Mucosa of rectum (tissue), 2 donors: ENCODE measurements around the gene ORC5.
"Not testable (repeated sequence)": the region's sequence is repeated elsewhere in the genome, so short reads cannot be mapped to it uniquely, and the experiment has no call there.

ENCODE experiments used
- H3K27ac ChIP-seq, 2 donors: one replicate each; pipeline ENCODE4 v1.7.0; 2013; ENCODE audit warnings: inconsistent platforms in 2 of 2, low read depth in 2 of 2, low read length in 2 of 2
- H3K27me3 ChIP-seq, 2 donors: one replicate each; pipeline ENCODE4 v1.7.0; 2013; ENCODE audit warnings: low read length in 2 of 2; ENCODE audit not compliant: control insufficient read depth in 2 of 2, insufficient read depth in 2 of 2
- H3K36me3 ChIP-seq, 2 donors: one replicate each; pipeline ENCODE4 v1.7.0; 2013; ENCODE audit warnings: low read length in 2 of 2; ENCODE audit not compliant: control insufficient read depth in 2 of 2, insufficient read depth in 2 of 2
- H3K4me1 ChIP-seq, 2 donors: one replicate each; pipeline ENCODE4 v1.7.0; 2013; ENCODE audit warnings: low read length in 2 of 2, mild to moderate bottlenecking in 1 of 2; ENCODE audit not compliant: control insufficient read depth in 2 of 2, insufficient read depth in 2 of 2
- H3K4me3 ChIP-seq, 2 donors: one replicate each; pipeline ENCODE4 v1.7.0; 2013; ENCODE audit warnings: low read length in 2 of 2
- H3K9ac ChIP-seq, 2 donors: one replicate each; pipeline ENCODE4 v1.7.0; 2013; ENCODE audit warnings: low read length in 2 of 2, low read depth in 1 of 2, mild to moderate bottlenecking in 1 of 2
- H3K9me3 ChIP-seq, 2 donors: one replicate each; pipeline ENCODE4 v1.7.0; 2013; ENCODE audit warnings: low read length in 2 of 2; ENCODE audit not compliant: control insufficient read depth in 2 of 2
- donor health status: healthy.
- donor health status: Normal muscosa, but diverticular disease.

ORC5 gene

DNA sequence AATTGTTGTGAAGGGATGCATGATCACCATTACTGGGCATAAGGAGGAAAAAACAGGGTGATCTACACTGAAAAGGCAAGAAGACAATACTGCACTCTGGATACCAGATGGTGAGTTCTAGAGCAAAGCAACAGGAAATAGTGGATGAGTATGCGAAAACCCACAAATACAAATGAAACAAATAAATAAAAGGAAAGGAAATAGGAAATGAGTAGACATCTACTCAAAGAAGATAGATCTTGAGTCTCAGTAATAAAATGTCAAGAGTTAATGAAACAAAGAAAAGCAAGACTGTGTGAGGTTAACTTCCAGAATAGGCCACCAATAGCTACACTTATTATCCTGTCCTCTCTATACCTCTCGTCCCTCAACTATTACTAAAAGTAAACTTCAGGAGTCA lies 11.7 kb downstream of the ORC5 start:
- H3K9ac ChIP-seq: no peak overlapping the region
- no peaks in the 10 kb centered on the region for H3K4me1 ChIP-seq
- no peak overlapping the region for H3K4me3 ChIP-seq
- no peaks in the 10 kb centered on the region for H3K27me3 ChIP-seq
- no peaks in the 10 kb centered on the region for H3K9me3 ChIP-seq
- peaks cover 55 to 58% of the 10 kb centered on the region in 2 donors for H3K36me3 ChIP-seq
- H3K27ac ChIP-seq: no peak overlapping the region

DNA sequence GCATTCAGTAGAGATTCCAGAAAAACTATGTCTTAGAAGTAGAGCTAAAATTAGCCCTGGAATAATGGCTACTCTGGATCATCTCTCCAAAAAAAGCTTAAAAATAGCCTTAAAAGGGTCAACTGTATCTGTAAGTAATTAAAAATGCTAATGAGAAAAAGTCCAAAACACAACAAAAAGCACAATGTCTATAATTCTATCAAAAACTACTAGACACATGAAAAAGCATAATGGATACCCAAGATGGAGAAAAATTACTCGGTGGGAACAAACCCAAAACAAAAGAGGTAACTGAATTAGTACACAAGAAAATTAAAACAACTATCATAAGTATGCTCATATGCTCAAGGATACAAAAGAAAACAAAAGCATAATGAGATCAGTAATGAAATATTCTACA lies 15.4 kb downstream of the ORC5 start:
- no peaks in the 10 kb centered on the region for H3K9me3 ChIP-seq
- no peak overlapping the region for H3K27ac ChIP-seq
- no peak overlapping the region for H3K9ac ChIP-seq
- peaks cover 30 to 41% of the 10 kb centered on the region in 2 donors for H3K36me3 ChIP-seq
- H3K27me3 ChIP-seq: no peaks in the 10 kb centered on the region
- H3K4me1 ChIP-seq: no peaks in the 10 kb centered on the region
- no peak overlapping the region for H3K4me3 ChIP-seq

DNA sequence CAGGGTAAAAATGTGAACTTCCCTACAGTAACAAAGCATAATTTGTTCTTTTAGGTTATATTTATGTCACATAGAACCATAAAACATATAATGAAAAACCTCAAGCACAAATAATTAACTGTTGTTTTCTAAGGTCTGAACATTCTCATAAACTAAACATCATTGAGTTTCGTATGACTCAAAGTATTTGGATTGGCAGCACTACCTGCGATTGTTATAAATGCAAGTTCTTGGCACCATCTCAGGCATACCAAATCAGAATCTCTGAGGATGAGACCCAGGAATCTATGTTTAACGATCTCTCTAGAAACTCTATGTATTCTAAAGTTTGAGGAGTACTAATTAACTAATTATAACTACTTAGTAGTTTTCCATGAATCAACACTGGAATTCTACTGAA lies 22.5 kb downstream of the ORC5 start:
- Histone ChIP-seq H3K9ac (no peak overlapping the region), H3K4me1 (no peaks in the 10 kb centered on the region), H3K27ac (no peak overlapping the region), H3K9me3 (no peaks in the 10 kb centered on the region), H3K27me3 (no peaks in the 10 kb centered on the region), H3K4me3 (no peak overlapping the region), H3K36me3 (peaks cover 20 to 44% of the 10 kb centered on the region in 2 donors)

DNA sequence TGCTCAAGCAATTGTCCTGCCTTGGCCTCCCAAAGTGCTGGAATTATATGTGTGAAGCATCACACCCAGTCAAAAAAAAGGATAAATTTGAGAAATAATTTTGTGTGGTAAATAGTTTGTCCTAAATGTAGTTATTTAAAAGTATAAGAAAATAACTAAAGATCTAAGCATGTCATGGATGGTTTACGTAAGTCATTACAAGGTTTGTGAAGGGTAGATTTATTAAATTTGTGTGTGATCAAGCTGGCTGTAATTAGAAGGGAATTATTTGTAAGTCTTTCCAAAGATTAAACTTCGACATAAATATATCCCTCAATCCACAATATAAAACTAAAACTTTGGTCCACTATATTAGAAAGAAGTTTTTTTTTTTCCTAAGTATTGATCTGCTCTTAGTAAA lies 28.6 kb downstream of the ORC5 start:
- Histone ChIP-seq H3K36me3 (peaks cover 14 to 20% of the 10 kb centered on the region in 2 donors), H3K27me3 (no peaks in the 10 kb centered on the region), H3K9me3 (no peaks in the 10 kb centered on the region), H3K9ac (no peak overlapping the region), H3K4me1 (peaks cover 3 to 11% of the 10 kb centered on the region in 2 donors), H3K27ac (no peak overlapping the region), H3K4me3 (no peak overlapping the region)

DNA sequence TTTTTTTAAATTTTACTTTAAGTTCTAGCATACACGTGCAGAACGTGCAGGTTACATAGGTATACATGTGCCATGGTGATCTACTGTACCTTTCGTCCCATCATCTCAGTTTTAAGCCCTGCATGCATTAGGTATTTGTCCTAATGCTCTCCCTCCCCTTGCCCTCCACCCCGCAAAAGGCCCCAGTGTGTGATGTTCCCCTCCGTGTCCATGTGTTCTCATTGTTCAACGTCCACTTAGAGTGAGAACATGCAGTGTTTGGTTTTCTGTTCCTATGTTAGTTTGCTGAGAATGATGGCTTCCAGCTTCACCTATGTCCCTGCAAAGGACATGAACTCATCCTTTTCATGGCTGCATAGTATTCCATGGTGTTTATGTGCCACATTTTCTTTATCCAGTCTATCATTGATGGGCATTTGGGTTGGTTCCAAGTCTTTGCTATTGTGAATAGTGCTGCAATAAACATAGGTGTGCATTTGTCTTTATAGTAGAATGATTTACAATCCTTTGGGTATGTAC lies 30.2 kb downstream of the ORC5 start:
- not testable (repeated sequence) for H3K27ac ChIP-seq, H3K36me3 ChIP-seq, H3K9me3 ChIP-seq, H3K4me3 ChIP-seq, H3K27me3 ChIP-seq, H3K9ac ChIP-seq
- H3K4me1 ChIP-seq: peaks cover 3 to 11% of the 10 kb centered on the region in 2 donors

DNA sequence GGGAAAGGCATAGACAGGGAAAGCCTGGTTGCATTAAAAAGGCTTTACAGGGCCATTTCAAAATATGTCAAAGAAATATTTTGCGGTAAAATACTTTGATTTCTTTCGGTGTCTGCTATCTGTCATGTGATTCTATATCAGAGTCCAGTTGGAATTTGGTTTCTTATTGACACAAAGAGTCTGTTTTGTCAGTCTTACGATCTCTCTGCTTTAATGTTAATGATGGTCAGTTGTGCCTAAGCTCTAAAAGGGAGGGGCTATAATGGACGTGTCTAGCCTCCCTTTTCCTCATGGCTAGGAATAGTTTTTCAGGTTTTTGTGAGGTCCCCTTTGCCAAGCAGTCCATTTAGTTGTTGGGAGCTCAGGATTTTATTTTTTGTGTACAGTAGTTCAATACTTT lies 31.5 kb downstream of the ORC5 start:
- Histone ChIP-seq H3K27ac (no peak overlapping the region), H3K36me3 (peaks cover 4 to 5% of the 10 kb centered on the region in 2 donors), H3K4me3 (no peak overlapping the region), H3K9ac (no peak overlapping the region), H3K9me3 (no peaks in the 10 kb centered on the region), H3K27me3 (no peaks in the 10 kb centered on the region), H3K4me1 (peaks cover 3 to 11% of the 10 kb centered on the region in 2 donors)

DNA sequence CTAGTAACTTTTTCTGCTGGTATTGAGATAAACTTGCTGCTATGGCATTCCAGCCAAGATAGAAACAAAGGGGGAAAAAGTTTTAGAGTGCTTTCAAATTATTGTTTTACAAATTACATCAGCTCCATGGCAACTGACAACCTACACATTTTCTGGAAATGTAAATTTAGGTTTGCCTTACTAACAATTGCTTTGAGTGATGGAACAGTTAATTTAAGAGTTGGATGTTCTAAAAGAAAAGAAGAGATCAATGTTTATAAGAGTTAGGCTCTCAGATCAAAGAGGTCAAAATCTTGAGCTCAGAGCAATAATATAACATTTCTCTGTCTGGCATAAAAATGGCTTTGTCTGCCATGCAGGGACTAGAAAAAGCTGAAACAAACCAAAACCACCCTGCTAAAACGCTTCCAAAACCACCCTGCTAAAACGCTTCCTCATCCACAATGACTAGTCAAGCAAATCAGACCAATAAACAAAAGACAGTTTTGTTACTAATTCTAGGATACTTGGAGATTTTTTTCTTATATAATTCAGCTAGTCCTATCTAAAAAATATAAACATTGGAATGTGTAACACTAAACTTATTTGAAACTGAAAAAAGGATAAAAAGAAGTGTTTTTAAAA lies 32.3 kb downstream of the ORC5 start:
- Histone ChIP-seq H3K27ac (peak overlapping the region; percentile 18 to 70), H3K27me3 (no peaks in the 10 kb centered on the region), H3K9ac (no peak overlapping the region), H3K4me3 (no peak overlapping the region), H3K36me3 (peaks cover 2 to 5% of the 10 kb centered on the region in 2 donors), H3K9me3 (no peaks in the 10 kb centered on the region), H3K4me1 (peaks cover 3 to 11% of the 10 kb centered on the region in 2 donors)

DNA sequence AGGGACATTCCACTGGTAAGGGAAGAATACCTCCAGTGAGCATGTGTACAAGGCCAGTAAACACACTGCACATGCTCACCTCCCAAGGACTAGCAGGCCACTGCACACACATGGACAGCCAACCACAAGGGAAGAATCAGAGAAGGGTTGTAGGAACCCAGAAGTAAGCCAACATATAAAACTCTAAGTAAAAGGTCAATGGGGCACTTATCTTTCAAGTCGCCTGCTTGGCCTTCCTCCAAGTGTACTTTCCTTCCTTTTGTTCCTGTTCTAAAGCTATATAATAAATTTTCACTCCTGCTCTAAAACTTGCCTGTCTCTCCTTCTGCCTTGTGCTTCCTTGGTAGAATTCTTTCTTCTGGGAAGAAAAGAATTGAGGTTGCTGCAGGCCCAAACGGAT lies 33.0 kb downstream of the ORC5 start:
- Histone ChIP-seq H3K4me1 (peaks cover 3 to 11% of the 10 kb centered on the region in 2 donors), H3K9me3 (no peaks in the 10 kb centered on the region), H3K36me3 (peaks cover 2 to 4% of the 10 kb centered on the region in 2 donors), H3K27me3 (no peaks in the 10 kb centered on the region), H3K9ac (no peak overlapping the region), H3K27ac (peak overlapping the region; percentile 64 to 70), H3K4me3 (peak overlapping the region in 1 of 2 donors; percentile 30)

DNA sequence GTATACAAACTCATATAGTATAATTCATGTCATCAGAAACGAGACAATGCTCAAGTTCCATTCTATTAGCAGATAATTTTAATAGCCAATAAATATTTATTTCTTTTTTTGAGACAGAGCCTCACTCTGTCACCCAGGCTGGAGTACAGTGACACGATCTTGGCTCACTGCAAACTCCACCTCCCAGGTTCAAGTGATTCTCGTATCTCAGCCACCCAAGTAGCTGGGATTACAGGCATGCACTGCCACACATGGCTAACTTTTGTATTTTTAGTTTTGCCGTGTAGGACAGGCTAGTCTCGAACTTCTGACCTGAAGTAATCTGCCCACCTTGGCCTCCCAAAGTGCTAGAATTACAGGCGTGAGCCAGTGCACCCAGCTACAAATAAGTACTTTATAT lies 45.7 kb downstream of the ORC5 start:
- no peaks in the 10 kb centered on the region for H3K27me3 ChIP-seq
- peaks cover 6 to 18% of the 10 kb centered on the region in 2 donors for H3K36me3 ChIP-seq

DNA sequence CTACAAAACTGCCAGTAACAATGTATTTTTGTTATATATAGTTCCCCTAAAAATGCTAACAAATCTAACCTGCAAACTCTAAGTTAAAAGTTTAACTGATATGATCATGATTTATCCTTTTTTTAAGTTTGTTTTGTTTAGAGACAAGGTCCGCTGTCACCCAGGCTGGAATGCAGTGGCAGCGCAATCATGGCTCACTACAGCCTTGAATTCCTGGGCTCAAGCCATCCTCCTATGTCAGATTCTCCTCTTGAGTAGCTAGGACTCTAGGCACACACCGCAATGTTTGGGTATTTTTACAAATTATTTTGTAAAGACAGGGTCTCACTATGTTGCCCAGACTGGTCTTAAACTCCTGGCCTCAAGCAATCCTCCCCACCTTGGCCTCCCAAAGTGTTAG lies 46.6 kb downstream of the ORC5 start:
- no peaks in the 10 kb centered on the region for H3K9me3 ChIP-seq
- no peak overlapping the region for H3K4me3 ChIP-seq
- no peaks in the 10 kb centered on the region for H3K4me1 ChIP-seq
- H3K27me3 ChIP-seq: no peaks in the 10 kb centered on the region
- peaks cover 2 to 13% of the 10 kb centered on the region in 2 donors for H3K36me3 ChIP-seq
- no peak overlapping the region for H3K27ac ChIP-seq
- no peak overlapping the region for H3K9ac ChIP-seq

More for the DNA sequence above, 45.7 kb downstream of the ORC5 start:
- H3K9me3 ChIP-seq: no peaks in the 10 kb centered on the region
- H3K9ac ChIP-seq: no peak overlapping the region
- H3K27ac ChIP-seq: no peak overlapping the region
- H3K4me1 ChIP-seq: no peaks in the 10 kb centered on the region
- H3K4me3 ChIP-seq: no peak overlapping the region
